Measurements from ENCODE around the gene PRKAR1A.

- TF ChIP-seq CTCF (IDR thresholded peaks at IDR 0.05; ENCODE audit: insufficient read depth, low read length, poor library complexity, severe bottlenecking), result no peak
- no peak for TF ChIP-seq EZH2phosphoT487 (conservative IDR thresholded peaks at IDR 0.05; ENCODE audit: low read length)
Measured at GRCh38 chr17:68541816-68542215, 29.6 kb downstream of the PRKAR1A start.
